ENCODE measurements around the gene ZNF608.

GRCh38 chr5:124736805-124737188, 9.6 kb downstream of the ZNF608 start:
- TF ChIP-seq CTCF (IDR thresholded peaks at IDR 0.05) (no peak), POLR2A (IDR thresholded peaks at IDR 0.05) (no peak), POLR2AphosphoS5 (IDR thresholded peaks at IDR 0.05; ENCODE audit: insufficient read depth in 1 of 2, low read depth in 1 of 2) (no peak)
